ENCODE data around the gene IFITM1.
"Not testable (repeated sequence)": the region's sequence is repeated elsewhere in the genome, so short reads cannot be mapped to it uniquely, and the experiment has no call there.

Gene IFITM1

DNA sequence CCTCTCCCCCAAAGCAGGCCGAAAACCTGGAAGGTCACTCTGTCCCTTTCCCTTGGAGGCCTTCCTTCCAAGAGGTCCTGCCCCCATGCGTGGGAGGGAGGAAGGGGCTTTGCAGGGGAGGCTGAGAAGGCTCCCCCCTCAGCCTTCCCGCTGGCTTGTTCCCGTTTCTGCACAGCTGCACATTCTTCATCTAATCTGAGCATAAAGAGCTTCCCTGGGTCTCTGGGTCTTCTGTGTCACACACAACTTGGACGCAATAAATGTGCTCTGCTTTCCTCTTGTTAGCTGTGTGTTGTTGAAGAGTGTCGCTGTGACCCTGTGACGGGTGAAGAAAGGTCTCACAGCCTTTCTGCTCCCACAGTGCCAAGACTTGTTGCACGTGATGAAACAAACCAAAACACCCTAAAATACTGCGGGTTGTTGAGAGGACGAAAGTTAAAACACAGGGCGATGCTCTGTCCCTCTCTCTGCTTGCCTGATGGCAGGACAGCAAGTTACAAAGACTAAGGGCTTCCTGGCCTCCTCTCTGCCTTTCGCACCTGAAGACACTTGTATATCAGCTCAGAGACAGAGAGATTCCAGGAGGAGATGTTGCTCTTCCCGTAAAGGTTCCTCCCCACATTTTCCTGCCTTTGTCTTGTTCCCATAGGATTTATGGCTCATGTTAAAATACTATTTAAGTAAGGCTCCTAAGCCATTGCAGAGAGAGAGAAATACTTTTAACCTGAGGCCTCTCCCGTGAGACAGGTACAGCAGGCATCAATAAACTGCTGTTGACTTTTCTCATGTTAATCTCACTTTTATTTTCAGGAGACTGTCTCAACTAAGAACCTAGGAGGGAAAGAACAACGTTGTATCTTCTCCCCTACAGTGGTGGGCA lies 22.2 kb downstream of the IFITM1 start:
- Mint-ChIP-seq H3K27ac (no peak overlapping the region), H3K9me3 (no peaks in the 10 kb centered on the region), H3K27me3 (peaks cover 41% of the 10 kb centered on the region), H3K4me1 (peaks cover 44% of the 10 kb centered on the region), H3K36me3 (peaks cover 1% of the 10 kb centered on the region), H3K4me3 (no peak overlapping the region)
- CTCF ChIA-PET = no interaction called here
- DNase-seq = no peak

DNA sequence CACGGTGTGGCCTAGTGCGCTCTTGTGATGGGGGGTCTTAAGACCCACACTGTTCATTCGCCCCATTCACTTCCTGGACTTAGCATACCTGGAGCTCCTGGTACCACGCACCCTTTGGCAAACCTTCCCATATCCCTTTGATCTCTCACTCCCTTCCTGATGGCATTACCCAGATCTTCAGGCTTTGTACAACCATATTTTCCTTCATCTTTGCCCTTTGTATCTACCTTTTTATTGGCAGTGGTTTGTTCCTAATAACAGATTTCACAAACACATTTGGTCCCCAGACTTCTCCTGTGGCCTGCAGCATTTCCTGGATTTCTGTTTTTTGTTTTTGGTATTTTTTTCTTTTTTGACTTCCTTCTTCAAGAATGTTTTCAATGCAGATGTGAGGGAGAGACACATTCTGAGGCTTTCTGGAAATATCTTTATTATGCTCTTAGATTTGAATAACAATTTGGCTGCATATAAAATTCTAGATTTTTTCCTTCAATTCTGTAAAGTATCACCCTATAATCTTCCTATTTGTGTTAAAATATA lies 22.9 kb downstream of the IFITM1 start:
- no peak for DNase-seq
- no peak overlapping the region for H3K27ac Mint-ChIP-seq
- CTCF ChIA-PET = no interaction called here
- H3K36me3 Mint-ChIP-seq = peaks cover 4% of the 10 kb centered on the region
- H3K9me3 Mint-ChIP-seq = no peaks in the 10 kb centered on the region
- no peak overlapping the region for H3K4me3 Mint-ChIP-seq
- peaks cover 44% of the 10 kb centered on the region for H3K4me1 Mint-ChIP-seq
- peaks cover 41% of the 10 kb centered on the region for H3K27me3 Mint-ChIP-seq

DNA sequence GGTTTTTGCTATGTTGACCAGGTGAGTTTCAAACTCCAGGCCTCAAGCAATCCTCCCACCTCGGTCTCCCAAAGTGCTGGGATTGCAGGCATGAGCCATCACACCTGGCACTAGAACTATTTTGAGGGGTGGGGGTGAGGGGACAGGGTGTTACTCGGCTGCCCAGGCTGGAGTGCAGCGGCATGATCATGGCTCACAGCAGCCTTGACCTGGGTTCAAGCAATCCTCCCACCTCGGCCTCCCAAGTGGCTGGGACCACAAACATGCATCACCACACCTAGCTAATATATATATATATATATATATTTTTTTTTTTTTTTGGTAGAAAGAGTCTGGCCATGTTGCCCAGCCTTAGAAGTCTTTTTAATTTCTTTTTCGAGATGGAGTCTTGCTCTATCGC lies 23.9 kb downstream of the IFITM1 start:
- no peak overlapping the region for H3K27ac Mint-ChIP-seq
- H3K36me3 Mint-ChIP-seq = peaks cover 4% of the 10 kb centered on the region
- H3K4me1 Mint-ChIP-seq = peaks cover 41% of the 10 kb centered on the region
- H3K4me3 Mint-ChIP-seq = no peak overlapping the region
- no peak for DNase-seq
- CTCF ChIA-PET = no interaction called here
- peaks cover 38% of the 10 kb centered on the region for H3K27me3 Mint-ChIP-seq
- no peaks in the 10 kb centered on the region for H3K9me3 Mint-ChIP-seq

DNA sequence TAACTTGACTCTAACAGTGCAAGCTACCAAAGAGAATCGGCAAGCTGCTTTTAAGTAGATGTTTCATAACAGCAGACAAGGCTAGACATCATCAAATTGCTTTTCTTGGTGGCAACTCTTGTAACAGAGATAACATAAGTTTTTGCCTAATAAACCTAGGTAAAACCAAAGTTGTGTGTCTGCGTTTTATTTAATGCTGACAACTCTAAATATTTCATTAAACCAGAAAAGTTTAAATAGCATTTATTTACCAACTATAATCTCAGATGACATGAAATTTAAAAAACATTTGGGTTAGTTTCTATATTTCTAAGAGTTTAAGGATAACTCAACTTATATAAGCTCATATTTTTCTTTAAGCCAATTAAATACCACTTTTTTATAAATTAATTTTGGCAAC lies 26.1 kb downstream of the IFITM1 start:
- H3K4me3 Mint-ChIP-seq = no peak overlapping the region
- H3K27ac Mint-ChIP-seq = no peak overlapping the region
- DNase-seq = no peak
- H3K36me3 Mint-ChIP-seq = peaks cover 3% of the 10 kb centered on the region
- peaks cover 31% of the 10 kb centered on the region for H3K27me3 Mint-ChIP-seq
- H3K9me3 Mint-ChIP-seq = no peaks in the 10 kb centered on the region
- CTCF ChIA-PET = interaction anchor here (0.6 to 1.4 kb wide), 5 partner anchors 9 to 179 kb away, joined by 3 to 5 read pairs (median 4); no protein-coding TSS in a partner anchor
- peaks cover 36% of the 10 kb centered on the region for H3K4me1 Mint-ChIP-seq

DNA sequence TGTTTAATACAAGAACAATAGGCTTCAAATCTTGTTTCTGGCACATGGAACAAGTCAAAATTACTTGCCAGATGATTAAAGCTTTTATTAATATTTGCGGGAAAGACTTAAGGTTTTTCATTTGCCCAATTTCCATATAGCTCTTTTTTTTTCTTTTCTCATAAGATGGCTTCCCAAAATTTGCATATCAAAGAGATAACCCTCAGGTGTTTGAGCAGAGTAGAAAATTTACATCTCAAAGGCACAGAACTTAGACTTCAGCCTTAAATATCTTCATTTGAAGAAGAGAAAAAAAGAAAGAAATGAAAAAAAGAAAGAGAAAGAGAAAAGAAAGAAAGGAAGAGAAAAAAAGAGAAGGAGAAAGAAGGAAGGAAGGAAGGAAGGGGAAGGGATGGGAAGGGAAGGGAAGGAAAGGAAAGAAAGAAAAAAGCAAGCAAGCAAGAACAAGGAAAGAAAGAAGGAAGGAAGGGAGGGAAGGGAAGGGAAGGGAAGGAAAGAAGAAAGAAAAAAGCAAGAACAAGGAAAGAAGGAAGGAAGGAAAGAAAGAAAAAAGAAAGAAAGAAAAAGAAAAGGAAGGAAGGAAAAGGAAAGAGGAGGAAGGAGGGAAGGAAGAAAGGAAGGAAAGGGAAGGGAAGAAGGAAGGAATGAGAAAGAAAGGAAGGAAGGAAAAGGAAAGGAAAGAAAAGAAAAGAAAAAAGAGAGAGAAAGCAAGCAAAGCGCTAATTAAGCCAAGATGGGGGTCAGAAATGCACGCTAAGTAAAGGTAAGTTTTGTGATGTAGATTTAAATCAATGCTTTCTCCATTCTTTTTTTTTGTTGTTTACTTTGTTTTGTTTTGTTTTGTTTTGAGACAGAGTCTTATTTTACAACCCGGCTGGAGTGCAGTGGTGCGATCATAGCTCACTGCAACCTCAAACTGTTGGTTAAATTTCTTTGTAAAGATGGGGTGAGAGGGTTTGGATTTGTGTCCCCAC lies 27.0 kb downstream of the IFITM1 start:
- no peak for DNase-seq
- CTCF ChIA-PET = interaction anchor here (0.8 to 1.4 kb wide), 4 partner anchors 8 to 178 kb away, joined by 3 to 5 read pairs (median 4); no protein-coding TSS in a partner anchor
- H3K36me3 Mint-ChIP-seq = peaks cover 3% of the 10 kb centered on the region
- H3K27me3 Mint-ChIP-seq = peaks cover 25% of the 10 kb centered on the region
- H3K4me3 Mint-ChIP-seq = no peak overlapping the region
- H3K27ac Mint-ChIP-seq = no peak overlapping the region
- no peaks in the 10 kb centered on the region for H3K9me3 Mint-ChIP-seq
- peaks cover 31% of the 10 kb centered on the region for H3K4me1 Mint-ChIP-seq

DNA sequence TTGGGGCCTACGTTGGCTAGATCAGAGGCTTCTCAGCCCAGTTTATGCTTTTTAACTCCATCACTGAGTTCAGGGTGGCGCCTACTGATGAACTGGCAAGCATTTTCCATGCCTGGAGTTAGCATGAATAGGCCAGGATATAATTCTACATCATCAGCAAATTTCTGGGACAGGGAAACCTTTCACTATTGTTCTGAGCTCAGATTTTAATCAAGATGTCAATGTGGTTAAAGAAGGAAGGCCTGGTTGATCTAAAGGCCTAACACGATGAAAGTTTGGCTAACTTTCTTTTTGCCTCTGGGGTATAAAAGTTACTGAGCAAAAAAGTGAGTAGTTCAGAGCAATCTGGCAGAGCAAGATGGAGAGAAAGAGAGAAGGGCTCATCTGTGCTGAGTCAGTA lies 28.5 kb downstream of the IFITM1 start:
- no peak overlapping the region for H3K4me3 Mint-ChIP-seq
- peaks cover 24% of the 10 kb centered on the region for H3K27me3 Mint-ChIP-seq
- DNase-seq = no peak
- H3K4me1 Mint-ChIP-seq = peaks cover 19% of the 10 kb centered on the region
- CTCF ChIA-PET = interaction anchor here (1.3 kb wide), 1 partner anchor 13 kb away, joined by 5 read pairs; no protein-coding TSS in a partner anchor
- H3K36me3 Mint-ChIP-seq = peaks cover 3% of the 10 kb centered on the region
- H3K9me3 Mint-ChIP-seq = no peaks in the 10 kb centered on the region
- no peak overlapping the region for H3K27ac Mint-ChIP-seq

DNA sequence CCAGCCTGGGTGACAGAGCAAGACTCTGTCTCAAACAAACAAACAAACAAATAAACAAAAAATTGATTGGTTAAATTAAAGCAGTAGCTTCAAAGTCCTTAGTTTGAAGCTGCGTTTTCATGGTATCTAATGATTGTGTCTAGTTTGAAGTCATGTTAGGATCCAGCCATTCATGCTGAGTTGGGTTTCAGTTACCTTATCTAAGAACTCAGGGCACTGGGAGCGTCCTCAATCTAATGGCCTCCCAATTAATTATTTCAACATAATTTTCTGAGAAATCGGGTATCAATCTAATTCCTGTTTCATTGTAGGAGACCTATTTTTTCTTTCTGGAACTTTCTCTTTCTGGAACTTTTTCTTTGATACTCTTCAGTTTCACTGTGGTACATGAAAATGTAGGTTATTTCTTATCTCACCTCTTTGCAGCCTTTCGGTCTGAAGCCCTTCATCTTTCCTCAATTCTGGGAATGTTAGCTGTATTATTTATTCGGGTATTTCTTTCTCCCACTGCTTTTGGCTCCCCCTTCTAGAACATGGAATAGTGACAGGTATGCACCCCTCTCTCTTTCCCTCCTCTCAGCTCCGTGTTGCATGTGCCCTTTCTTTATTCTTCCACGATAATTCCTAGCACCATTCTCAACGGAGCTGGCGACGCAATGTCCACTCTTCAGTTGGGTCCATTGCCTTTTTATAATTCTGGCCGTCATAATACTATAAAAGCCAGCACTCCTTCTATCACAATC lies 31.2 kb downstream of the IFITM1 start:
- no peak overlapping the region for H3K4me3 Mint-ChIP-seq
- DNase-seq = no peak
- H3K27me3 Mint-ChIP-seq = peaks cover 43% of the 10 kb centered on the region
- H3K36me3 Mint-ChIP-seq = peaks cover 3% of the 10 kb centered on the region
- no peak overlapping the region for H3K27ac Mint-ChIP-seq
- CTCF ChIA-PET = no interaction called here
- H3K9me3 Mint-ChIP-seq = no peaks in the 10 kb centered on the region
- peaks cover 17% of the 10 kb centered on the region for H3K4me1 Mint-ChIP-seq

DNA sequence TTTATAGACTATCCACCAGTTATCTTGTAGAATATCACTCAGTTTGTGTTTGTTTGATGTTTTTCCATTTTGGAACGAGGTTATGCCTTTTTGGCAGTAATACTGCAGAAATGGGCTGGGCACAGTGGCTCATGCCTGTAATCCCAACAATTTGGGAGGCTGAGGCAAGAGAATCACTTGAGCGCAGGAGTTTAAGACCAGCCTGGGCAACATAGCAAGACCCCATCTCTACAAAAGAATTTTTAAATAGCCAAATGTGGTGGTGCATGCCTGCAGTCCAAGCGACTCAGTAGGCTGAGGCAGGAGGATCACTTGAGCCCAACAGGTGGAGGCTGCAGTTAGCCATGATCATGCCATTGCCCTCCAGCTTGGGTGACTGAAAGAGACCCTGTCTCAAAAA lies 32.7 kb downstream of the IFITM1 start:
- no peak overlapping the region for H3K27ac Mint-ChIP-seq
- H3K9me3 Mint-ChIP-seq = no peaks in the 10 kb centered on the region
- peaks cover 2% of the 10 kb centered on the region for H3K36me3 Mint-ChIP-seq
- CTCF ChIA-PET = no interaction called here
- H3K4me1 Mint-ChIP-seq = peaks cover 20% of the 10 kb centered on the region
- peaks cover 43% of the 10 kb centered on the region for H3K27me3 Mint-ChIP-seq
- H3K4me3 Mint-ChIP-seq = no peak overlapping the region
- no peak for DNase-seq

DNA sequence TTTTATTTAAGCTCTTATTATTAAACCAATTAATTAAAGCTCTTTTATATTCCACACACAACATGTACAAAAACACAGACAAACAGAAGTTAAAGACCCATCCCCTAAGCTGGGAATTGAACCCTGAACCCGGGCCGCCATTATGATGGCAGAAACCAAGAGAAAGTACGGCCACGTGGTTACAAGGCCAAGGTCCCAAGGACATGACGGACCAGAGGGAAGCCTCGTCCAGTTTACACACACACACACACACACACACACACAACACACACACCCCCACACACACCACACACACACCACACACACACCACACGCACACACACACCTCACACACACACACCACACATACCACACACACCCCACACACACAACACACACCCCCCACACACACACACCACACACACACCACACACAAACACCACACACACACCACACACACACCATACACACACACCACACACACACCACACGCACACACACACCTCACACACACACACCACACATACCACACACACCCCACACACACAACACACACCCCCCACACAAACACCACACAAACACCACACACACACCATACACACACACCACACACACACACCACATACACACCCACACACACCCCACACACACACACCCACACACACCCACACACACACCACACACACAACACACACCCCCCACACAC lies 35.6 kb downstream of the IFITM1 start:
- peaks cover 41% of the 10 kb centered on the region for H3K27me3 Mint-ChIP-seq
- H3K36me3 Mint-ChIP-seq, H3K9me3 Mint-ChIP-seq, H3K27ac Mint-ChIP-seq, H3K4me3 Mint-ChIP-seq: not testable (repeated sequence)
- CTCF ChIA-PET = interaction anchor here (0.9 to 1.3 kb wide), 3 partner anchors 10 to 20 kb away, joined by 3 to 5 read pairs (median 5); no protein-coding TSS in a partner anchor
- H3K4me1 Mint-ChIP-seq = peaks cover 37% of the 10 kb centered on the region
- DNase-seq = peak; percentile 13

DNA sequence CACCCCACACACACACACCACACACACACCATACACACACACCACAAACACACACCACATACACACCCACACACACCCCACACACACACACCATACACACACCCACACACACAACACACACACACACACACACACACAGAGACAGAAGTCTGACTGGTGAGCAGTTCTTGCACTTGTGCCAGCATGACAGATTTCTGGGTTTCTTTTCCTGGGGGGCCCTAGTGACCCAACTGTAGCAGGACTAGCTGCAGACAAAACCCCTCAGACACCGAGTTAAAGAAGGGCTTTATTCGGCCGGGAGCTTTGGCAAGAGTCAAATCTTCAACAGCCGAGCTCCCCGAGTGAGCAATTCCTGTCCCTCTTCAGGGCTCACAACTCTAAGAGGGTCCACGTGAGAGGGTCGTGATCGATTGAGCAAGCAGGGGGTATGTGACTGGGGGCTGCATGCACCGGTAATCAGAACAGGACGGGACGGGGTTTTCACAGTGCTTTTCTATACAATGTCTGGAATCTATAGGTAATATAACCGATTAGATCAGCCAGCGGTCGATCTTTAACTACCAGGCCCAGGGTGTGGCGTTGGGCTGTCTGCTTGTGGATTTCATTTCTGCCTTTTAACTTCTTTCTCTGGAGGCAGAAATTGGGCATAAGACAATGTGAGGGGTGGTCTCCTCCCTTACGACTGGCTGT lies 36.3 kb downstream of the IFITM1 start:
- H3K4me1 Mint-ChIP-seq = peaks cover 44% of the 10 kb centered on the region
- CTCF ChIA-PET, H3K4me3 Mint-ChIP-seq, H3K27ac Mint-ChIP-seq, H3K9me3 Mint-ChIP-seq, H3K36me3 Mint-ChIP-seq: not testable (repeated sequence)
- peaks cover 41% of the 10 kb centered on the region for H3K27me3 Mint-ChIP-seq
- DNase-seq = peak; percentile 3

DNA sequence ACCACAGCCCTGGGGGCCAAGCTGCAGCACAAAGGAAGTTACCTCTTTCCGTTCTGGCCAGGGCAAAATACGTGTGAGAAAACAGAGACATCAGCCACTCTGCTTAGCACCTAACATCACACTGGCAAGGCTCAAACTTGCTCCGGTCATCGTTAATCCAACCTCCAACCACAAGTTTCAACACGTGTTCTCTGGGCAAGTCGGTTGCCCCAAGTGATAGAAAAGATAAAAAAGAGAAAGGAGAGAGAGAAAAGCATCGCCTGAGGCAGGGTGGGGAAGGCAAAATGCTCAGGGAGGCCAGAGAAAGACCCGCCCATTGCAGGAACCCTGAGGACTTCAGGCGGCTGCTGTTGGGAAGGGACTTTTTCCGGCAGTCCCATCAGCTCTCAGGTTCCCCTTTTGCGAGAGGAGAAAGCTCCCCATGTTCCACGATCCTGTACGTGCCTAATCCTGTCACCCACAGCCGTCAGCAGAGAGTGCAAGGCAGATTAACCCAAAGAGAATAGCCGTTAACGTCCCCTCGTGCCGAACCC lies 36.9 kb downstream of the IFITM1 start:
- H3K27me3 Mint-ChIP-seq = peaks cover 41% of the 10 kb centered on the region
- peaks cover 48% of the 10 kb centered on the region for H3K4me1 Mint-ChIP-seq
- H3K9me3 Mint-ChIP-seq = no peaks in the 10 kb centered on the region
- no peak overlapping the region for H3K27ac Mint-ChIP-seq
- peak; percentile 18 for DNase-seq
- H3K4me3 Mint-ChIP-seq = no peak overlapping the region
- CTCF ChIA-PET = no interaction called here
- no peaks in the 10 kb centered on the region for H3K36me3 Mint-ChIP-seq

DNA sequence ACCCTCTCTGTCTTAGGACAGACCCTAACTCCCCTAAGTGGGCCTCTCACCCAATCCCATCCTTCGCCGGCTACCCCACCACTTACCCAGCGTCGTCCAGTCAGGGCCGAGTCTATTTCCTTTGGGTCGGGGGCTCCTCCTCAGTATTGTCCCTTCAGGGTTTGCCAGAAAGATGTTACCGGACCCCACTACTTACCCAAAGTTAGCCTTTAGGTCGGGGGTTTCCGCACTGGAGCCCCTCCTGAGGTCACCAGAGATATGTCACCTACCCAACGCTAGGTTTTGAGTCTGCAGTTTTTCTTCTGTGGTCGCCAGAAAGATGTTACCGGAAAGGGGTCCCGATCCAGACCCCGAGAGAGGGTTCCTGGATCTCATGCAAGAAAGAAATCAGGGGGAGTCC lies 37.6 kb downstream of the IFITM1 start:
- Mint-ChIP-seq H3K4me1 (peaks cover 48% of the 10 kb centered on the region), H3K4me3 (no peak overlapping the region), H3K27me3 (peaks cover 41% of the 10 kb centered on the region), H3K36me3 (no peaks in the 10 kb centered on the region), H3K27ac (peak overlapping the region; percentile 55), H3K9me3 (no peaks in the 10 kb centered on the region)
- DNase-seq = no peak
- CTCF ChIA-PET = no interaction called here

All from activated naive CD4-positive, alpha-beta T cell treated with anti-CD3 and anti-CD28 coated beads, Interleukin-2, amount 10 ng/mL, durations not matched to agents 7 days and 5 days (primary cell).